ENCODE measurements around the gene HIVEP1. TPM values are rescaled to one million over a fixed set of nuclear protein-coding genes. Genes with fewer than 3 reads are reported as not detected.
"Not testable (repeated sequence)": the region's sequence is repeated elsewhere in the genome, so short reads cannot be mapped to it uniquely, and the experiment has no call there.

The HIVEP1 gene
- total RNA-seq, 2 donors from 2014 or later = 27.2 to 33.3 TPM

- DNase-seq (no peak), ATAC-seq (no peak)
- intact Hi-C loops (cut with DNase I, micrococcal nuclease) = no loop called here
Measured at GRCh38 chr6:12162213-12162612, 150.1 kb downstream of the HIVEP1 start.

DNA sequence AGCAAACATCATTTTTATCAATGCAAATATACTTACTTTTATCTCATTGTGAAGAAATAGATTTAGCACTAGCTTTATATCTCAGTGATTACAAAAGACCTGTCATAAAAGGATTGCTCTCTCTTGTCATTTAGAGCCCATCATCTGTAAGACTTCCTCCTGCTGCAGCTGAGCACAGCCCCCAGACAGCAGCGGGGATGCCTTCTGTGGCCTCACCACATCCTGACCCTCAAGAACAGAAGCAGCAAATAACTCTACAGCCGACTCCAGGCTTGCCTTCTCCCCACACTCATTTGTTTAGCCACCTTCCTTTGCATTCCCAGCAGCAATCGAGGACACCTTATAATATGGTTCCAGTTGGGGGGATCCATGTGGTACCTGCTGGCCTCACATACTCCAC, 151.0 kb downstream of the HIVEP1 start:
- intact Hi-C loops (cut with DNase I, micrococcal nuclease) = no loop called here
- no peak for DNase-seq
- ATAC-seq = no peak

DNA sequence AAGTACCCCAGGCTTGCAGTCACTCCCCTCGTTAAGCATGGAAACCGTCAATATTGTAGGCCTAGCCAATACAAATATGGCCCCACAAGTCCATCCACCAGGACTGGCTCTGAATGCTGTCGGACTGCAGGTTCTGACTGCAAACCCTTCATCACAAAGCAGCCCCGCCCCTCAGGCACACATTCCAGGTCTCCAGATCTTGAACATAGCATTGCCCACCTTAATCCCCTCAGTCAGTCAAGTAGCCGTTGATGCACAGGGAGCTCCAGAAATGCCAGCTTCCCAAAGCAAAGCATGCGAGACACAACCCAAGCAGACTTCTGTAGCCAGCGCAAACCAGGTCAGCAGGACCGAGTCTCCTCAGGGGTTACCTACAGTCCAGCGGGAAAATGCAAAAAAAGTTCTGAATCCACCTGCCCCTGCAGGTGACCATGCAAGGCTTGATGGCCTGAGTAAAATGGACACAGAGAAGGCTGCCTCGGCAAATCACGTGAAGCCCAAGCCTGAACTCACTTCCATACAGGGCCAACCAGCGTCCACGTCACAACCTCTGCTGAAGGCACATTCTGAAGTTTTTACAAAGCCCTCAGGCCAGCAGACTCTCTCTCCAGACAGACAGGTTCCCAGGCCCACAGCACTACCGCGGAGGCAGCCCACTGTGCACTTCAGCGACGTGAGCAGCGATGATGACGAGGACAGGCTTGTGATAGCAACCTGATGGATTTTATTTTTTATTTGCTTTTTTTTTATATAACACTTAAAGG, 151.8 kb downstream of the HIVEP1 start:
- ATAC-seq (no peak), DNase-seq (no peak)
- intact Hi-C loops (cut with DNase I, micrococcal nuclease) = no loop called here

GRCh38 chr6:12164508-12164770, 152.3 kb downstream of the HIVEP1 start:
- ATAC-seq = no peak
- intact Hi-C loops (cut with DNase I, micrococcal nuclease) = no loop called here

DNA sequence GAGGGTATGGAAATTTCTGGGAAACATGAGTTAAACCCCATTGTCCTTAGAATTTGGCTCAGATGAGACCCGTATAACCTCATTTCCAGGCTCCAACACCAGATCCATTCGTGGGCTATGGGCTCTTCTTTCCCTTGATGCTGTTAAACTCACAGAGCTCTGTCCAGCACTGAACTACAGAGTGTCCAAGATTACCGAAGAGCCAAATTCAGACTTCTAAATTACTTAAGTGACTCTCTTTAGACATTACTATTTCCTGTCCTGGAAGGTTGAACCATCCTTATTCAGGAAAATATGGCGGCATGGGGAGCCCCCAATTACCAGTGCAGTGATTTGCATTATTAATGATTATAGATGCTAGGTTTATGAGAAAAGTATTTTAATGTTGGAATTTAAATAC, 153.2 kb downstream of the HIVEP1 start:
- DNase-seq (no peak), ATAC-seq (no peak)
- intact Hi-C loops (cut with DNase I, micrococcal nuclease) = no loop called here

More at GRCh38 chr6:12164508-12164770, 152.3 kb downstream of the HIVEP1 start:
- no peak for DNase-seq

- ATAC-seq = no peak
- intact Hi-C loops (cut with DNase I, micrococcal nuclease) = no loop called here
Measured at GRCh38 chr6:12165722-12166280, 153.7 kb downstream of the HIVEP1 start.

DNA sequence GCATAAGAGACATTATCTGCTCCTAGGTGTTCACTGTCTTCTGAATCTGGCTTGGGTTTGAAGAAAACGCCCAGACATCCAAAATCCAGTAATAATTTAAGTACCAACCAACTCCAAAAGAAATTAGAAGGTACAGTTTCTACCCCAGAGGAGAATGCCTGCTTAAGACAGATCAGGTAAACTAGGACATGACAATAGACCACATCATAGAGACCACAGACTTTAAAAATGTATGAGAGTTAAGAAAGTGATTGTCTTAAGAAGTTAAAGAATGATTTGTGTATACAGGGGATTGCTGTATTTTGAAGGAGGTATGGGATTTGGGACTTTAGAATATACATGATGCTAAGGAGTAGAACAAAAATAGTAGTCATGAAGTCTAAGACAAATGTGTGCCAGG, 157.3 kb downstream of the HIVEP1 start:
- intact Hi-C loops (cut with DNase I, micrococcal nuclease) = no loop called here
- ATAC-seq = no peak
- no peak for DNase-seq

More at GRCh38 chr6:12165722-12166280, 153.7 kb downstream of the HIVEP1 start:
- no peak for DNase-seq

DNA sequence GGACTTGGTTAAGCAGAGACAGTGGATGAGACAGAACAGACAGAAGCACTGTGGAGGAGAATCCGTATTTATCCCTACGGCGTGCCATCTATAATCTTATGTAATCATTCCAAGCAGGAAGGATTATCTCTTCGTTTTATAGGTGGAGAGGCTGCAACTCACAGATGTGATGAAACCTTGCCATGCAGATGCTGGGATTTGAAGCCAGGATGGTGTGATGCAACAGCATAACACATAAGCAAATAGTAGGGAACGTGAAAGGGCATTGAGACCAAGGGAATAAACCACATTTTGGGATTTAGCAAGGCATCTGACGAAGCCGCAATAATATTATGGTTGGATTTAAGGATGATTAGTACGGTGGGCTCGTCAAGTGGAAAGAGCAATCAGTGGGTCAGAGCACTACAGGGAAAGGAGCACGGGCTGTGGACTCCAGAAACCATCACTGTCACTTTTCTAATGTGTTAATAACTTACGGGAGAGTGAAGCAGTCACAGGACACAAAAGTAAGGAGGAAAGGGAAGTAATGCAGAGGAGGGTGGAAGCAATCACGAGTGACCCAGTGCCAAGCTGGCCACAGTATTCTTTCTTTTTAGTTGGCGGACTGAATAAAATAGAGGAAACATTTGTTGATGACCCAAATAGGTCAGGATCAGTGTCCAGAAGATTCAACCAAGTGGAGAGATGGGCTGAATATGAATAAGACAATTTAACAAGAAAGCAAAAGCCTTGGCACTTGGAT, 158.4 kb downstream of the HIVEP1 start:
- ATAC-seq = no peak
- intact Hi-C loops (cut with DNase I, micrococcal nuclease) = no loop called here
- no peak for DNase-seq

GRCh38 chr6:12171717-12172116, 159.6 kb downstream of the HIVEP1 start:
- DNase-seq (no peak), ATAC-seq (no peak)
- intact Hi-C loops (cut with DNase I, micrococcal nuclease) = no loop called here

DNA sequence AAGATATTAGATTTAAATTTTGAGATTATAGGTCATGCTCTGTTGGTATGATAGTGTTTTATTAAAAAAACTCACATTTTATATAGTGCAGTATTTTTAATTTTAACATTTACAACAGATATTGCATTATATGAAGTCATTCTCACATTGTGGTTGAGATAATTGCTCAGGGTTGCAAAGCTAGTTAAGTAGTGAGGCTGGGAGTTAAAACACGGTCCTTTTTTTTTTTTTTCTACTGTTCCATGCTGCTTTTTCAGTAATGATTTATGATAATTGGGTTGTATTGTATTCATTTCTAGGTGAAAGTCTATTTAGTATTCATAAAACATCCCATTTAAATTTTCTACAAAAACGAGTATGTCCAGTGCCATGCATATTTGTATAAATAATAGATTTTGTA, 160.5 kb downstream of the HIVEP1 start:
- DNase-seq (no peak), ATAC-seq (no peak)
- intact Hi-C loops (cut with DNase I, micrococcal nuclease) = no loop called here

- intact Hi-C loops (cut with DNase I, micrococcal nuclease) = no loop called here
- ATAC-seq (no peak), DNase-seq (no peak)
Measured at GRCh38 chr6:12173181-12173580, 161.1 kb downstream of the HIVEP1 start.

DNA sequence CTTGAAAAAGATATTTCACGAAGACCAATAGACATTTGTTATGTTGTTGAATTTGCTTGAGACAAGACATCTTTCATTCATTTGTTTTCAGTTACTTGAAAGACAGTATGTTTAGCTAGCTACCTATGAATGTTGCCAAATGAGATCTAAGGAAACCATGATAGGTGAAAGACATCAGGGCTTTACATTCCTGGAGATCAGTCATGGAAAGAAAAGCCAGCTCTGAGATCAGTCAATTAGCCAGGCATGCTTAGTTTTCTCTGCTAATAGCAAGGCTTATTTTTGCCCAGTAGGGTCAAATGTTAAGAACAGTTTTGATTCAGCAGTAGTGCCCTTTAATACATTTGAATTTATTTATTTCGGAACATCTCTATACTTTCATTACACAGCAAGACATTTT, 161.5 kb downstream of the HIVEP1 start:
- ATAC-seq = no peak

DNA sequence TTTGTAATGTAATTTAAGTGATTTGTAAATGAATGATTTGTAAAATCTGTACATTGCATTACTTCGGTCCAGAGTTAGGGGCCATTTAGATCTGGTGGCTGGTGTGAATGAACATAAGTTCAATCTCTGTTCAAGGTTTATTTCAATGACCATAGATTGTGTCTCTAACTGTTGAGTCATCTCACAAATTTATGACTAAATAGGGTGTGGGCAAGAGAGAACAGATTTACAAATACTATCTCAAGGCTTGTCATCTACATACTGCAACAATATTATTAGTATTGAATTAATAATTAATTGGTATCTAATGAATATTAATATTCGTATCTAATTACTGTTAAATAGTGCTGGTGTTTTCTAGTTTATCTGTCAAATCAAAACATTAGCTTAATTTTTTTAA, 162.8 kb downstream of the HIVEP1 start:
- no peak for DNase-seq
- intact Hi-C loops (cut with DNase I, micrococcal nuclease) = no loop called here
- no peak for ATAC-seq

More for the DNA sequence above, 161.5 kb downstream of the HIVEP1 start:
- intact Hi-C loops (cut with DNase I, micrococcal nuclease) = no loop called here
- no peak for DNase-seq

- intact Hi-C loops (cut with DNase I, micrococcal nuclease) = no loop called here
- DNase-seq = no peak
- no peak for ATAC-seq
Measured at GRCh38 chr6:12175626-12176025, 163.5 kb downstream of the HIVEP1 start.

GRCh38 chr6:12176782-12177181, 164.7 kb downstream of the HIVEP1 start:
- DNase-seq; ATAC-seq; intact Hi-C loops (cut with DNase I, micrococcal nuclease): not testable (repeated sequence)

DNA sequence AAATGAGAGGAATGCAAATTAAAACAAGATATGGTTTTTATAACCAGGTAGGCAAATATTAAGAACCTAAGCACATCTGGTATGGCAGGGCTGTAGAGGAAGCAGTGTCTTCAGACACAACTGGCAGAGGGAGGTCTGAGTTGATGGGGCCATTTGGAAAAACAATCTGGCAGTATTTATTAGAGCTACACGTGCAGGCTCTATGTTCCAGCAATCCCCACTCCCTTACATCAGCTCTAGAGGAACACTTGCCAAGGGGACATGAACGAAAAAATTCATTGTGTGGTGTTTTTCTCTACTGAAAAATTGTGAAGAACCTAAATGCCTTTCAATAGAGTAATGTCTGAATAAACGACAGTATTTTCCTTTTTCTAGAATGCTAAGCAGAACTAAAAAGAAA, 166.4 kb downstream of the HIVEP1 start:
- DNase-seq (no peak), ATAC-seq (no peak)
- intact Hi-C loops (cut with DNase I, micrococcal nuclease) = no loop called here

GRCh38 chr6:12181481-12181880, 169.4 kb downstream of the HIVEP1 start:
- no peak for DNase-seq
- intact Hi-C loops (cut with DNase I, micrococcal nuclease) = no loop called here
- ATAC-seq = no peak

DNA sequence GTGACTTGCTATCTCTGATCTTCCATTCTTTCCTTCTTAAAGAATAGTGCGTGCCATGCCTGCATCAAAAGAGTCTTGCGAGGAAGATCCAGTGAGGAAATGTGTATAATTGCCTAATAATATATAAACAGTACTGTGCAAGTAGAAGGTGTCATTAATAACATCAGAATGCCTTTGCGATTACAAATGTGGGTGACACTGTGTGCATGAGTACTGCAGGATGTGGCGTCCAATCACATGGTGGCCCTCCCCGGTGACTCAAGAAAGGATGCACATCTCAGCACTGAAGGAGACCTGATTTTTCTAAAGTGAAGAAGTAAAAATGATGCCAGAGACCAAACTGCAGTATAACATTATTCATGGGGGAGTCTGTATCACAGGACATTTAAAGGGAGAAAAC, 170.6 kb downstream of the HIVEP1 start:
- intact Hi-C loops (cut with DNase I, micrococcal nuclease) = no loop called here
- DNase-seq (no peak), ATAC-seq (no peak)

GRCh38 chr6:12185081-12185673, 173.1 kb downstream of the HIVEP1 start:
- intact Hi-C loops (cut with DNase I, micrococcal nuclease) = no loop called here
- ATAC-seq = no peak

GRCh38 chr6:12186528-12186927, 174.4 kb downstream of the HIVEP1 start:
- no peak for ATAC-seq
- DNase-seq = no peak
- intact Hi-C loops (cut with DNase I, micrococcal nuclease) = no loop called here

More at GRCh38 chr6:12185081-12185673, 173.1 kb downstream of the HIVEP1 start:
- no peak for DNase-seq

All from left colon (tissue), 2 donors.